IMR-90 (cell line): ENCODE results near the gene PITPNC1. TPM values are rescaled to one million over a fixed set of nuclear protein-coding genes. Genes with fewer than 3 reads are reported as not detected.
A peak's percentile ranks its signal among the peaks of the same experiment; 100 is the strongest.

Source experiments
- ATAC-seq: fragments of 200-7000 bp; cut with Tn5 transposase; 2 replicates; pipeline ENCODE4 v1.9.1; 2020; ENCODE audit warnings: low read depth, mild to moderate bottlenecking, moderate library complexity
- BruUV-seq: library from RNA; stranded (reverse); fragments of 400-500 nt; replicated peaks from 2 replicates; lab custom pipeline; 2021; lab: Mats Ljungman, UMichigan
- CTCF ChIA-PET: fragments of 300-600 bp; formaldehyde crosslinking; extraction: SDS; loops from one replicate; lab custom pipeline; 2021; ENCODE audit warnings: antibody characterized with exemption; lab: Yijun Ruan, JAX
- POLR2A ChIA-PET: fragments of 300-600 bp; sonication (Branson Sonifier 250); formaldehyde crosslinking; loops from one replicate; lab custom pipeline; 2022; ENCODE audit warnings: antibody characterized with exemption; ENCODE audit not compliant: unreplicated experiment; lab: Charles Lee
- DNase-seq: peaks from one replicate; pipeline ENCODE4 v3.0.0; 2013
- H2AFZ ChIP-seq: replicated peaks from 2 replicates; pipeline ENCODE3; 2013; ENCODE audit warnings: low read length, mild to moderate bottlenecking; ENCODE audit not compliant: poor library complexity
- H2AK5ac ChIP-seq: 2 replicates; pipeline ENCODE4 v1.6.1; 2013; ENCODE audit warnings: low read depth, low read length, inconsistent platforms
- H2AK9ac ChIP-seq: replicated peaks from 2 replicates; pipeline ENCODE3; 2013; ENCODE audit warnings: mild to moderate bottlenecking, low read depth, low read length, moderate library complexity; ENCODE audit not compliant: poor library complexity
- H2BK120ac ChIP-seq: 2 replicates; pipeline ENCODE4 v1.6.1; 2013; ENCODE audit warnings: low read depth, low read length, inconsistent platforms
- H2BK15ac ChIP-seq: 3 replicates; pipeline ENCODE4 v1.6.1; 2013; ENCODE audit warnings: low read depth, low read length, inconsistent platforms
- H2BK20ac ChIP-seq: 2 replicates; pipeline ENCODE4 v1.6.1; 2013; ENCODE audit warnings: low read depth, mild to moderate bottlenecking, inconsistent platforms, low read length, moderate library complexity
- H2BK5ac ChIP-seq: 2 replicates; pipeline ENCODE4 v1.6.1; 2013; ENCODE audit warnings: mild to moderate bottlenecking, low read depth, low read length, inconsistent platforms; ENCODE audit not compliant: poor library complexity, severe bottlenecking
- H3K14ac ChIP-seq: replicated peaks from 2 replicates; pipeline ENCODE4 v1.6.1; 2013; ENCODE audit warnings: low read depth, low read length, inconsistent platforms
- H3K18ac ChIP-seq: 2 replicates; pipeline ENCODE4 v1.6.1; 2013; ENCODE audit warnings: low read depth, low read length, control low read depth
- H3K23ac ChIP-seq: 2 replicates; pipeline ENCODE4 v1.6.1; 2013; ENCODE audit warnings: low read depth, low read length, inconsistent platforms
- H3K27ac ChIP-seq: 2 replicates; pipeline ENCODE4 v1.5.1; 2013; ENCODE audit warnings: mild to moderate bottlenecking, control low read depth, low read length; ENCODE audit not compliant: insufficient read depth
- H3K27me3 ChIP-seq: 2 replicates; pipeline ENCODE4 v1.6.1; 2013; ENCODE audit warnings: low read length; ENCODE audit not compliant: control insufficient read depth, insufficient read depth
- H3K36me3 ChIP-seq: 2 replicates; pipeline ENCODE4 v1.6.1; 2013; ENCODE audit warnings: low read length, mixed read lengths; ENCODE audit not compliant: control insufficient read depth, insufficient read depth
- H3K4ac ChIP-seq: 2 replicates; pipeline ENCODE4 v1.6.1; 2013; ENCODE audit warnings: low read depth, low read length, inconsistent platforms
- H3K4me1 ChIP-seq: 2 replicates; pipeline ENCODE4 v1.6.1; 2013; ENCODE audit warnings: low read length, mixed read lengths; ENCODE audit not compliant: control insufficient read depth, insufficient read depth
- H3K4me2 ChIP-seq: 2 replicates; pipeline ENCODE4 v1.6.1; 2013; ENCODE audit warnings: low read depth, mild to moderate bottlenecking, control low read depth, low read length, moderate library complexity
- H3K4me3 ChIP-seq: 2 replicates; pipeline ENCODE4 v1.5.1; 2013; ENCODE audit warnings: low read depth, mild to moderate bottlenecking, control low read depth, low read length, moderate library complexity; ENCODE audit not compliant: insufficient read depth
- H3K56ac ChIP-seq: 2 replicates; pipeline ENCODE4 v1.6.1; 2013; ENCODE audit warnings: low read length, inconsistent platforms; ENCODE audit not compliant: insufficient read depth; ENCODE audit errors: extremely low read depth
- H3K79me1 ChIP-seq, 2 experiments: 2 replicates each; pipeline ENCODE4 v1.6.1; 2013; ENCODE audit warnings: low read length in 2 of 2, inconsistent platforms in 1 of 2, low read depth in 1 of 2
- H3K9ac ChIP-seq: 2 replicates; pipeline ENCODE4 v1.6.1; 2013; ENCODE audit warnings: low read depth, low read length, control low read depth
- H3K9me1 ChIP-seq: 2 replicates; pipeline ENCODE4 v1.6.1; 2013; ENCODE audit warnings: low read length, inconsistent platforms; ENCODE audit not compliant: insufficient read depth
- H3K9me3 ChIP-seq: 2 replicates; pipeline ENCODE4 v1.6.1; 2013; ENCODE audit warnings: low read length; ENCODE audit not compliant: control insufficient read depth, insufficient read depth
- H4K20me1 ChIP-seq: 2 replicates; pipeline ENCODE4 v1.6.1; 2013; ENCODE audit warnings: low read length, inconsistent platforms; ENCODE audit not compliant: insufficient read depth
- H4K5ac ChIP-seq: 2 replicates; pipeline ENCODE4 v1.6.1; 2013; ENCODE audit warnings: mild to moderate bottlenecking, low read depth, low read length, control low read depth
- H4K8ac ChIP-seq, 2 experiments: 2 replicates each; pipeline ENCODE4 v1.6.1; 2013; ENCODE audit warnings: low read depth in 2 of 2, low read length in 2 of 2, control low read depth in 1 of 2, inconsistent platforms in 1 of 2
- H4K91ac ChIP-seq: 2 replicates; pipeline ENCODE4 v1.6.1; 2013; ENCODE audit warnings: low read depth, low read length, inconsistent platforms; ENCODE audit not compliant: insufficient read depth
- CEBPB ChIP-seq: IDR thresholded peaks from 2 replicates; pipeline ENCODE4 v1.6.1; 2012; ENCODE audit warnings: low read depth, low read length, improper control_type of control experiment
- RFX5 ChIP-seq: IDR thresholded peaks from 2 replicates; pipeline ENCODE4 v1.8.0; 2012; ENCODE audit warnings: low read depth, mild to moderate bottlenecking, low read length, moderate library complexity
- WGBS, 2 experiments: methylation state at CpG; one replicate each; pipeline versions ENCODE4 v1.1.5 to v1.1.7; 2013; ENCODE audit warnings: missing lambda C conversion rate in 2 of 2; ENCODE audit not compliant: insufficient read length in 1 of 2; ENCODE audit errors: extremely low coverage in 2 of 2; 5-methylcytosine and 5-hydroxymethylcytosine counted together
- dilution Hi-C: fragments of 300-500 bp; cut with HindIII; formaldehyde crosslinking; loops from one replicate; pipeline ENCODE4 v1.14.3; 2018; ENCODE audit warnings: low sequenced_read_pairs; ENCODE audit not compliant: unreplicated experiment
- in situ Hi-C: fragments of 300-500 bp; cut with MboI; formaldehyde crosslinking; loops from 3 replicates; pipeline ENCODE4 v1.14.3; 2019; ENCODE audit warnings: low sequenced_read_pairs, inconsistent platforms, mixed read lengths
- intact Hi-C: fragments of 100-400 bp; cut with micrococcal nuclease; formaldehyde crosslinking; loops from 2 replicates; pipeline ENCODE4 v1.10.0; 2022
- polyA plus RNA-seq, 3 experiments: library from polyadenylated mRNA; depleted of rRNA; stranded (reverse); fragments of >200 nt; gene quantifications; 2 replicates each; pipeline ENCODE4 v1.2.3, GENCODE V29; 2012; ENCODE audit warnings: low replicate concordance in 1 of 3
- total RNA-seq: library from RNA; depleted of rRNA; stranded (reverse); fragments of >200 nt; gene quantifications from 2 replicates; pipeline ENCODE4 v1.2.3, GENCODE V29; 2012

Gene PITPNC1
- total and polyA plus RNA-seq, 2 of the 4 experiments (the other 2 are of a cell fraction), result 4.1 TPM

- ATAC-seq, result no peak
- POLR2A ChIA-PET, result no interaction called here
- DNase-seq, result no peak
Observed at GRCh38 chr17:67518876-67519275, 141.8 kb downstream of the PITPNC1 start.

More at GRCh38 chr17:67518876-67519275, 141.8 kb downstream of the PITPNC1 start:
- Histone ChIP-seq H3K4me2 (peak overlapping the region; percentile 16; the same call in 1 of the 2 replicates), H3K9me1 (peaks cover 8% of the 10 kb centered on the region), H2AK5ac (no peak overlapping the region), H4K91ac (no peak overlapping the region), H2AFZ (no peak overlapping the region), H3K27me3 (no peaks in the 10 kb centered on the region), H4K5ac (no peak overlapping the region), H3K4me1 (peaks cover 9% of the 10 kb centered on the region; the same call in 1 of the 2 replicates), H3K18ac (no peak overlapping the region), H3K27ac (no peak overlapping the region), H3K36me3 (no peaks in the 10 kb centered on the region), H3K4ac (no peak overlapping the region), H3K4me3 (no peak overlapping the region), H3K9me3 (no peaks in the 10 kb centered on the region), H4K8ac (no peak overlapping the region), H2BK20ac (no peak overlapping the region), H4K20me1 (peaks cover 8% of the 10 kb centered on the region; the same call in 1 of the 2 replicates), H3K79me1 (peaks cover 20 to 22% of the 10 kb centered on the region in 2 experiments), H2BK5ac (no peak overlapping the region), H2BK120ac (no peak overlapping the region), H3K14ac (no peak overlapping the region), H3K9ac (no peak overlapping the region), H2BK15ac (no peak overlapping the region), H3K23ac (no peak overlapping the region), H2AK9ac (no peak overlapping the region), H3K56ac (no peak overlapping the region)
- intact Hi-C loops (no loop called here), dilution Hi-C loops (no loop called here), in situ Hi-C loops (no loop called here)
- WGBS, 2 experiments, result no CpG with 5 or more reads among the region's 3 CpGs
- BruUV-seq, result no TSS peak
- no peak for TF ChIP-seq RFX5
- 0 out of 2 replicates have a peak, but pooled peaks have one; percentile 15 for TF ChIP-seq CEBPB
- CTCF ChIA-PET, result no interaction called here
